SHP77 treated with DMSO at 0.1 percent for 48 hours (cell line): Measurements from ENCODE around the gene TPRKB.
"Not testable (repeated sequence)": the region's sequence is repeated elsewhere in the genome, so short reads cannot be mapped to it uniquely, and the experiment has no call there.

ENCODE experiments used
- DNase-seq: peaks from one replicate; lab custom pipeline; 2025; lab: John Stamatoyannopoulos, UW

The TPRKB gene

DNA sequence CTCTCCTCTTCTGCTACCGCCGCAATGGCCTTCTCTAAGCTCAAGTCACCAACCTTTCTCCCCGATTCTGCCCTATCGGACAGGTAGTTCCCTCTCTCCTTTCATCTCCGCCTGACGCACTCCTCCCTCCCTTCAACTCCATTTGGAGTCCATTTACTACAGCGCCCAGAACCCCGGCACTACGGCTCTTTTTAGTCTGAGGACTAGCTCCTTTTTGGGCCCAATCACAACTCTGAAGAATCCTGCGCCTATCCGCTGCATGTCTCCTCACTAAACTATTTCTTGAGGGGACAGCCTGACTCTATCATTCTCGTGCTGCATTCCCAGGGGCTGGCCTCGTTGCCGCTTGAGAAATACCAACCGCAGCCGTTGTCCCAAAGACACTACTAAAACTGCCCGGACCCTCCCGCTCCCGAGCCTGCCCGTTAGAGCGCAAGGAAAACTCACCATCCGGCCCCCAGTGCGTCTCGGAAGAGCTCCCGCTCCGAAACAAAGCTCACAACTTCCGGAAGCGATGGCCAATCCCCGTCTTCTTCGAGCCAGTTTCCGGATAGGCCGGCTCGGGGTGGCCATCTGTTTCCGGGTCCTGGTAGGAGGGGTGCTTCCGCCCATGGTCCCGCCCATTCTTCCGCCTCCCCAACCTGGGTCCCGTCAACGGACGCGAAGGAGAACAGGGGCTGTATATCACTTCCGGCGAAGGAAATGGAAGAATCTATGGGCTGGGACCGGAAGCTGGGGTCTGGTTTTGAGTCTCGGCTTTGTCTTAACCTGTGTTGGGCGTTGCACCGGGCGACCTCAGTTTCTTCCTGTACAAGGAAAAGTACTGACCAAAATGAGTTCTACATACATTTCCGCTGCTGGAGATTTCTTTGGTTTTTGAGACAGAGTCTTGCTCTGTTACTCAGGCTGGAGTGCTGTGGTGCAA, at the start of gene TPRKB:
TSS of gene TPRKB (minus strand) at position 491 of the 925 bp plus-strand sequence. CDS start 2,776 bp downstream, outside the sequence.
- peak; percentile 93 for DNase-seq

DNA sequence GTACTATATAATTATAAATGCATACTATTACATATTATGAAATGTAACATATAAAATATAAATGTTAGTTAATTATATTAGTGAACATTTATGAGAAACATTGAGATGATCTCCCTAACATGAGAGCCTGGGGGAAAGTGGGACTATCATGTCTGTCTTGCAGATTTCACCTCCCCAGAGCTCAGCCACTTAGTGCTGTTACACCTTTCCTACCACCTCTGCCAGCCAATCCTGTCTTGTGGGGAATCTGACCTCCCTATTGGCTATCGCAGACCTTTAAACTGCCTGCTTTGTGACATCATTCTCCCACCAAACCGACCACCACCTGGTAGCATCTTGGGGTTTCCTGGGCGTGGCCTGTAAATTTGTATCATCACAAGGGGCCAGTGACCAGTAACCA, 46.7 kb upstream of the TPRKB start, which contains the start of gene C2orf78:
TSS of gene C2orf78 (plus strand) at position 301 of the 400 bp plus-strand sequence. CDS start 127 bp downstream, outside the sequence.
- DNase-seq, result not testable (repeated sequence)

- not testable (repeated sequence) for DNase-seq
Measured at GRCh38 chr2:73783402-73783801, 46.3 kb upstream of the TPRKB start.

- DNase-seq, result no peak
Measured at GRCh38 chr2:73780237-73780582, 43.1 kb upstream of the TPRKB start.

DNA sequence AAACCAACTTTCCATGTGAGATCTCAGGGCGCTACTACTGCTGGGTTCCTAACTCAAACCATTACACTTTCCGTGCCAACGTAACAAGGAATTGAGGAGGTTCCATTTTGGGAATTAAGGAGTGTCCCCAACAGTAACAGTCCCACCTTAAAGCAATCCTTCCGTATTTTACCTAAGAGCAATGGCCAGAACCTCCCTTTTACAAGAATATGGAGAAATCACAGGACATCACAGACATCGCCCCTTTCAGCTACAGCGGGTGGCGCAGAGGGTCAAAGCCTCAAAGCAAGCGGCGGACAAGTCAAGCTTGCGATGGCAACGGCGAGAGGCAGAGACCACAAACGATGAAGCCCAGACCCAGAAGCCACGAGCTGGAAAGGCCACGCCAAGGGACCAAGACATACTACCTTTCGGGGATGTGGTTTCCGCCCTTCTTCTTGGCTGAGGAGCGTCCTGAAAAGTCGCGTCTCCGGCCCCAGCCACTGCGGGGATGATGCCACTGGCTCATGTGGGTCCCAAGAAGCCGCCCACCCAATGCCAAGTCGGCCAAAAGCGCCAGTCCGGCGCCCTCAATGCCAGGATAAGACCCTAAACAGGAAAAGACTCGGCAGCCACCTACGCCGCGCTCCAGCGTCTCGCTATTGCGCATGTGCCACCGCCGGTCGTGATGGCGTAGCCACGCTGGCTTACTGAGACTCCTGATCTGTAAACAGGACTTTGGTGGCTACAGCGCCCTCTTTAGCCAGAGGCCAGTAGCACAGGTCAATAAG, 42.5 kb upstream of the TPRKB start, which contains the start of gene DUSP11:
TSS of gene DUSP11 (minus strand) at position 637 of the 770 bp plus-strand sequence. CDS start at position 508, 129 bp downstream.
- peak; percentile 86 for DNase-seq

DNA sequence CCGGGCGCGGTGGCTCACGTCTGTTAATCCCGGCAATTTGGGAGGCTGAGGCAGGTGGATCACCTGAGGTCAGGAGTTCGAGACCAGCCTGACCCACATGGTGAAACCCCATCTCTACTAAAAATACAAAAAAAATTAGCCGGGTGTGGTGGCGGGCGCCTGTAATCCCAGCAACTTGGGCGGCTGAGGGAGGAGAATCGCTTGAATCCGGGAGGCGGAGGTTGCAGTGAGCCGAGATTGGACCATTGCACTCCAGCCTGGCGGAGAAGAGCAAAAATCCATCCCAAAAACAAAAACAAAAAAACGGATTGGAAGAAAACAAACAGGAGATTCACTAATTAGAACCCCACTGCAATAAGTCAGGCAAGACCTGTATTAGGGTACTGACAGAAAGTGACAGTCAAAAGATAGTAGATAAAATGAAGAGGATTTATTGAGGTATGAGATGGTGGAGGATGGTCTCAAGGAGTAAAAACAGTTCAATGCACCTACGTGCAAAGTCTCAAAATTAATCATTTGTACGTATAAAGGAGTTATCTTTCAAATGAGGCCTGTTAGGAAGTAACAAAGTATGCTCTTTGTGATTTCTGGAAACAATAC, 41.8 kb upstream of the TPRKB start:
- DNase-seq, result not testable (repeated sequence)

- no peak for DNase-seq
Measured at GRCh38 chr2:73776869-73777519, 39.8 kb upstream of the TPRKB start.

- no peak for DNase-seq
Measured at GRCh38 chr2:73776381-73776780, 39.2 kb upstream of the TPRKB start.

DNA sequence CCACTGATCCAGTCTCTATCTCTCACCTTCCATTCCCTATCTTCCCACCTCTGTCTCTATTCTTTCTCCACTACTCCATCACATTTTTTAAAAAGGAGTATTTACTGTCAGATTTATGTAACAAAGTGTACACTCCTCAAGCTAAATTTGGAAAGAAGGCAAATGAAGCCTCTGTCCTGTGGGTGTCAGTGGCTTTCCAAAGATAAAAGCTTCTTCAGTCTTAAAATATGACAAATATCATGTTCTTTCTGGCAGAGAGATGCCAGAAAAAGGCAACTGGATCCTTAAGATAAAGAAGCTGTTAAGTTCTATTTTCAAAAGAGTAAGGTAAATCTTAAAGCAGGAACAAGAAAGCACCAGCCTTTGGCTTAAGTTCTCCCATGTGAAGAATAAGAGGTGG, 35.7 kb upstream of the TPRKB start:
- no peak for DNase-seq

DNA sequence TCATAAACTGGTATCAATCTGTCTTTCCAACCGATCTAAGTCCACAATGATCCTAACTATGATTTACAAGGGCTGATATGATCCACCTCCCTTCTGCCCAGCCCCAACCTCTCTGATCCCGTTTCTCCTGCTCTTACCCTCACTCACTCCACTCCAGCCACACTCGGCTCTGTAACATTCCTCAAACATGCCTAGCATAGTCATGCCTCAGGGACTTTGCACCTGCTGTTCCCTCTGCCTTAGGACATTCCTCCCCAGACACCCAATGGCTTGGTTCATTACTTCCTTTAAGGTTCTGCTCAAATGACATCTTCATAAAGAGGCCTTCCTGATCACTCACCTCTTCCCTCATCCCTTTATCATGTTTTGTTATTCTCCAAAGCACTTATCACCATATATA, 33.6 kb upstream of the TPRKB start:
- no peak for DNase-seq

- DNase-seq, result no peak
Measured at GRCh38 chr2:73766994-73767393, 29.8 kb upstream of the TPRKB start.

- DNase-seq, result no peak
Measured at GRCh38 chr2:73766349-73766748, 29.2 kb upstream of the TPRKB start.

- no peak for DNase-seq
Measured at GRCh38 chr2:73764945-73765344, 27.8 kb upstream of the TPRKB start.

DNA sequence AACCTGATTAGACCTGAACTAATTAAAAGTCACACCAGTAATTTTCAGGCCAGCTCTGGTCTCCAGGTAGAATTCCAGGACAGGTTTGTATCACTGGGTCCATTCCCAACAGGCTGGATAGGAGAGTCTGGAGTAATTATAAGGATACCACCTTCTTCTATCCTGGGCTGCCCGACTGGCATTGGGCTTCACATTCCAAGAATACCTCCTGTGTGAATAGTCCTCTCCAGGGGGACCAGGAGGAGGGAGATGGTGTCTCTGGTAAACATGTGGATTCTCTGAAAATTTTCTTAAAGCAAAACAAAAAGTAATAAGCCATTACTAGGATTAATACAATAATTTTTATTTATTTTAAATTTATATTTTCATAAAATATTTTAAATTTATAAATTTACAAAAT, 25.4 kb upstream of the TPRKB start:
- DNase-seq, result no peak

DNA sequence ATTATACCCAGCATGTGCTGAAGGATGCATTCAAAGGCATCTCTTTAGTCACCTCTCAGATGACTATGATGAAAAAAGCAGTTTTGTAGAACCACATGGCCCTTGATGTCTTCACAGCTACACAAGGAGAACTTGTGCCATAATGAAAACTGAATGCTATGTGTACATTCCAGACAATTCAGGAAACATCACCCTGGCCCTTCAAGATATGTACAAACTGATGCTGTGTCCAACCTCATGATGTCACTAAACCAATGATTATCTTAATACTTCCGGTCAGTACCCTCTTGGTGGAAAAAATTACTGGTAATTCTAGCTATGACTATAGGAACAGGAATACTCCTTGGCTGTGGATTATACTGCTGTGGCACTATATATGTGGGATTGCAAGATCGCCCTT, 22.8 kb upstream of the TPRKB start:
- DNase-seq, result no peak

GRCh38 chr2:73759285-73759764, 22.2 kb upstream of the TPRKB start:
- DNase-seq, result no peak

DNA sequence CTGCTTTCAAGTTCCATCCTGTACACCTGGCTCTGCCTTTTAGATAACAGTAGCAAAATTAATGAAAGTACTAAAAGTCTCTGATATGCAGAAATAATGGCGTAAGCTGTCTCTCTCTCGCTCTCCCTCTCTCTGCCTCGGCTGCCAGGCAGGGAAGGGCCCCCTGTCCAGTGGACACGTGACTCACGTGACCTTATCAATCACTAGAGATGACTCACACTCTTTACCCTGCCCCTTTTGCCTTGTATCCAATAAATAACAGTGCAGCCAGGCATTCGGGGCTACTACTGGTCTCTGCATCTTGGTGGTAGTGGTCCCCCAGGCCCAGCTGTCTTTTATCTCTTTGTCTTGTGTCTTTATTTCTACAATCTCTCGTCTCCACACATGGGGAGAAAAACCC, 17.2 kb upstream of the TPRKB start:
- DNase-seq, result not testable (repeated sequence)

DNA sequence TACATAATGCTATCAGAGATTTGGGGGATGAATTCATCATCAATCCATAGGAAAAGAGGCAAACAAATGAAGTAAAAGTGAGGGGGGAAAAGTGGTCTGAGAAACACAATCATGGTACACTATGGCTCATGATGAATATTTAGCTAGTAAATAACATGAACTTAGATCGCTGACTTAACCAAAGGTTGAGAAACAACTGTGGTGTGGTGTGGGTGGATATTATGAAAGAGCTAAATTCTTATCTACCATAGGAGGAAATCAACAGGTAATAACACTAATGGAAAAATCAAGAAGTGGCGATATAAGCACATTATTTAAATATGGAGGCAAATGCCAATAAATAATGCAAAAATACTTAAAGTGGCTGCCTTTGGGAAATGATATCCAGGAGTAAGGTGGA, 12.2 kb upstream of the TPRKB start:
- no peak for DNase-seq

- no peak for DNase-seq
Measured at GRCh38 chr2:73746877-73747208, 9.7 kb upstream of the TPRKB start.

DNA sequence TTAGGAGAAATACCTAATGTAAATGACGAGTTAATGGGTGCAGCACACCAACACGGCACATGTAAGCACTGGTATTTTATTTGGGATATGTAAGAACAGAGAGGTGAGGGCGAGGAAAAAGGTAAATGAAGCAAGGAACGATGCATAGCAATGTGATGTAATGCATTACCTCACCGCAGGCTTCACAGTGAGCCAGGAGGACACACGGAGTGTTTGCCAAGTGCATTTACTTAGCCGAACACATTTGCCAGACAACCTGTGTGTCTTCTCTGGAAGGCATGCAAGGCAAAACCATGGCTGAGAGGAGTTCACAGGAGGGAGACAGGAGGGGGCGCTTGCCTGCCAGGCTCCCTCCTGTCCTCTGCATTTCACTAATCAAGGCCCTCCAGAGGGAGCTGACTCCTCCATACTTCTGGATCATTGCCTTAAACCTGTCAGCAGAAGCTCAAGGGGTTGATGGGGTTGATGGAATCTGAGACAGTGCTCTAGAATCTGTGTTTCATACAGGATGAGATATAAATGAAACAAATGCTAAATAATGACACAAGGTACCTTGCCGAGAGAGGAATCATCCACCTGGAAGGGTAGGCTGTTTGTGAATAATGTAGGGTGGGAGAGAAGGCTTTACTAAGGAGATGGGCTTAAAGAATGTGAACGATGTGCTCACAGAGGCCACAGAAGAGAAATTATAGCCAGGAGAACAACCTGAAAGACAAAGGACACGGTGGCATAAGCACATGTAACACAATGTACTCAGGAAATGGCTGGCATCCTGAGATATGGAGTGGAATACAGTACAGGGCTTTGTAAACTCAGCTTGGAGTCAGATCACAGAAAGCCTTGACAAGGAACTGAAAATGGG, 9.1 kb upstream of the TPRKB start:
- DNase-seq, result no peak

- DNase-seq, result no peak
Measured at GRCh38 chr2:73740767-73741166, 3.6 kb upstream of the TPRKB start.
